Gastrocnemius medialis (tissue), 4 donors: ENCODE results near the gene COLQ.

ENCODE experiments used
- CTCF ChIP-seq, 5 experiments: fragments of 450-650 bp in 3 of 5; fragments of 200-600 bp in 2 of 5; sonication (generic) in 2 of 5; IDR thresholded peaks in 4 of 5; conservative IDR thresholded peaks in 1 of 5; 1 replicate in 4 of 5; 2 replicates in 1 of 5; pipeline ENCODE4 v1.5.1; 2016 to 2019; ENCODE audit warnings: antibody characterized with exemption in 5 of 5, mild to moderate bottlenecking in 3 of 5, moderate library complexity in 3 of 5
- POLR2A ChIP-seq, 2 donors: fragments of 450-650 bp; IDR thresholded peaks; one replicate each; pipeline ENCODE4 v1.6.1; 2017; ENCODE audit warnings: antibody characterized with exemption in 2 of 2, mild to moderate bottlenecking in 2 of 2, moderate library complexity in 2 of 2

GRCh38 chr3:15498431-15499214 lies 22.9 kb downstream of the COLQ start:
- no peak for TF ChIP-seq CTCF (IDR thresholded peaks at IDR 0.05 in 4 of 5, conservative IDR thresholded peaks at IDR 0.05 in 1 of 5)
- TF ChIP-seq POLR2A (IDR thresholded peaks at IDR 0.05): peak; percentile 52 to 53
